HG02870 (cell line): ENCODE data around the gene TMEM222.

ENCODE experiments used
- ATAC-seq: cut with Tn5 transposase; IDR thresholded peaks from one replicate; pipeline ENCODE4 v1.9.1; 2021; ENCODE audit warnings: mild to moderate bottlenecking, moderate library complexity; ENCODE audit not compliant: unreplicated experiment

TMEM222 gene

GRCh38 chr1:27358038-27358927 is 36.3 kb downstream of the TMEM222 start:
- no peak for ATAC-seq

- ATAC-seq: no peak
Observed at GRCh38 chr1:27358928-27359313, 37.0 kb downstream of the TMEM222 start.

GRCh38 chr1:27359822-27360158 is 37.8 kb downstream of the TMEM222 start:
- ATAC-seq: no peak

- ATAC-seq: no peak
Observed at GRCh38 chr1:27360159-27361043, 38.4 kb downstream of the TMEM222 start.

- no peak for ATAC-seq
Observed at GRCh38 chr1:27361044-27361402, 39.1 kb downstream of the TMEM222 start.

- ATAC-seq: no peak
Observed at GRCh38 chr1:27361553-27361952, 39.6 kb downstream of the TMEM222 start.

GRCh38 chr1:27363766-27364695 is 42.1 kb downstream of the TMEM222 start:
- ATAC-seq: no peak

- ATAC-seq: no peak
Observed at GRCh38 chr1:27364696-27365371, 42.9 kb downstream of the TMEM222 start.

- no peak for ATAC-seq
Observed at GRCh38 chr1:27365372-27366112, 43.6 kb downstream of the TMEM222 start.

GRCh38 chr1:27366113-27366410 is 44.1 kb downstream of the TMEM222 start:
- no peak for ATAC-seq

GRCh38 chr1:27366411-27367159 is 44.6 kb downstream of the TMEM222 start, which contains the start of gene MAP3K6:
MAP3K6 (minus strand) TSS chr1:27366961; CDS start chr1:27366597, 364 bp downstream.
- no peak for ATAC-seq

GRCh38 chr1:27367160-27367650 is 45.2 kb downstream of the TMEM222 start:
- ATAC-seq: no peak

- ATAC-seq: no peak
Observed at GRCh38 chr1:27368869-27369582, 47.1 kb downstream of the TMEM222 start.

- ATAC-seq: no peak
Observed at GRCh38 chr1:27372022-27372807, 50.3 kb downstream of the TMEM222 start.

GRCh38 chr1:27372808-27373690 is 51.1 kb downstream of the TMEM222 start:
- no peak for ATAC-seq

- no peak for ATAC-seq
Observed at GRCh38 chr1:27374362-27375086, 52.6 kb downstream of the TMEM222 start, which contains the start of gene FCN3. FCN3 (minus strand) TSS chr1:27374824; CDS start chr1:27374818, 6 bp downstream.
